Ecto neural progenitor cell (in vitro differentiated cells): ENCODE data around the gene OGFOD2.

Experiments used
- DNase-seq: peaks from one replicate; pipeline ENCODE4 v3.0.0-alpha.2; 2018; ENCODE audit warnings: low spot score

OGFOD2 gene

GRCh38 chr12:122989225-122989839 is 14.3 kb downstream of the OGFOD2 start:
- no peak for DNase-seq

- DNase-seq = no peak
Measured at GRCh38 chr12:122989874-122990419, 14.9 kb downstream of the OGFOD2 start.

- DNase-seq = no peak
Measured at GRCh38 chr12:122990561-122990960, 15.5 kb downstream of the OGFOD2 start.

GRCh38 chr12:122990961-122991622 is 16.0 kb downstream of the OGFOD2 start:
- DNase-seq = no peak

GRCh38 chr12:122991623-122992275 is 16.7 kb downstream of the OGFOD2 start:
- no peak for DNase-seq

GRCh38 chr12:122992386-122992785 is 17.3 kb downstream of the OGFOD2 start:
- DNase-seq = no peak

GRCh38 chr12:122994140-122994675 is 19.2 kb downstream of the OGFOD2 start:
- no peak for DNase-seq

GRCh38 chr12:122994781-122995502 is 19.9 kb downstream of the OGFOD2 start:
- DNase-seq = no peak

GRCh38 chr12:122995503-122996187 is 20.6 kb downstream of the OGFOD2 start:
- no peak for DNase-seq

GRCh38 chr12:122996188-122996601 is 21.2 kb downstream of the OGFOD2 start:
- no peak for DNase-seq

- DNase-seq = no peak
Measured at GRCh38 chr12:122996621-122997342, 21.7 kb downstream of the OGFOD2 start.

GRCh38 chr12:122997343-122998250 is 22.6 kb downstream of the OGFOD2 start:
- no peak for DNase-seq

GRCh38 chr12:122998316-122998715 is 23.3 kb downstream of the OGFOD2 start:
- no peak for DNase-seq

- no peak for DNase-seq
Measured at GRCh38 chr12:122999196-122999946, 24.3 kb downstream of the OGFOD2 start.

GRCh38 chr12:122999986-123000420 is 25.0 kb downstream of the OGFOD2 start:
- DNase-seq = no peak

- no peak for DNase-seq
Measured at GRCh38 chr12:123000578-123000977, 25.5 kb downstream of the OGFOD2 start.

GRCh38 chr12:123001464-123001863 is 26.4 kb downstream of the OGFOD2 start:
- no peak for DNase-seq

- no peak for DNase-seq
Measured at GRCh38 chr12:123003257-123003656, 28.2 kb downstream of the OGFOD2 start.

GRCh38 chr12:123004287-123004686 is 29.2 kb downstream of the OGFOD2 start:
- no peak for DNase-seq
